ENCODE measurements around the gene CLEC3B. TPM values are rescaled to one million over a fixed set of nuclear protein-coding genes. Genes with fewer than 3 reads are reported as not detected.

CLEC3B gene
- total RNA-seq, 1 experiment from 2014 or later, result not detected

- no TSS peak for BruUV-seq (replicated peaks)
- no peak overlapping the region for H3K4me3 ChIP-seq (ENCODE audit: low read depth in 2 of 2, low read length in 2 of 2)
- no peaks in the 10 kb centered on the region for H3K36me3 ChIP-seq (ENCODE audit: control insufficient read depth, insufficient read depth, low read length)
- ChIA-PET CTCF (no interaction called here), POLR2A (no interaction called here)
- no peak for TF ChIP-seq REST (IDR thresholded peaks at IDR 0.05; ENCODE audit: insufficient read depth in 1 of 2, low read depth in 2 of 2, low read length in 1 of 2)
- no peak for TF ChIP-seq SIN3A (IDR thresholded peaks at IDR 0.05; ENCODE audit: borderline replicate concordance, insufficient read depth, low read depth, low read length)
- no peak for TF ChIP-seq CTCF (IDR thresholded peaks at IDR 0.05)
- no peak for ATAC-seq
- intact Hi-C loops (cut with micrococcal nuclease; ENCODE audit: unreplicated experiment) (no loop called here), in situ Hi-C loops (cut with HindIII; ENCODE audit: low pct_unique_long_range_greater_than_20kb, low sequenced_read_pairs) (no loop called here)
- H3K9me3 ChIP-seq (ENCODE audit: control insufficient read depth, insufficient read depth, low read depth, low read length), result no peaks in the 10 kb centered on the region
- DNase-seq (ENCODE audit: low read depth, low spot score), result no peak
- no peak overlapping the region for H3K27ac ChIP-seq (ENCODE audit: low read length)
- no peaks in the 10 kb centered on the region for H3K4me1 ChIP-seq (ENCODE audit: control insufficient read depth, insufficient read depth, low read length)
- no peaks in the 10 kb centered on the region for H3K27me3 ChIP-seq (ENCODE audit: control insufficient read depth, insufficient read depth, low read length)
These were observed 8.3 kb upstream of the CLEC3B start for GRCh38 chr3:45017821-45018220.

GRCh38 chr3:45020534-45020933 is 5.6 kb upstream of the CLEC3B start:
- H3K36me3 ChIP-seq (ENCODE audit: control insufficient read depth, insufficient read depth, low read length), result no peaks in the 10 kb centered on the region
- no peak overlapping the region for H3K4me3 ChIP-seq (ENCODE audit: low read depth in 2 of 2, low read length in 2 of 2)
- ChIA-PET POLR2A (no interaction called here), CTCF (interaction anchor here (0.5 kb wide), 1 partner anchor 190 kb away, joined by 4 read pairs; no protein-coding TSS in a partner anchor)
- intact Hi-C loops (cut with micrococcal nuclease; ENCODE audit: unreplicated experiment) (loop anchor here (10.0 kb wide), 1 partner anchor 304 kb away; no protein-coding TSS in a partner anchor), in situ Hi-C loops (cut with HindIII; ENCODE audit: low pct_unique_long_range_greater_than_20kb, low sequenced_read_pairs) (no loop called here)
- DNase-seq (ENCODE audit: low read depth, low spot score), result no peak
- no peaks in the 10 kb centered on the region for H3K27me3 ChIP-seq (ENCODE audit: control insufficient read depth, insufficient read depth, low read length)
- no peaks in the 10 kb centered on the region for H3K9me3 ChIP-seq (ENCODE audit: control insufficient read depth, insufficient read depth, low read depth, low read length)
- H3K27ac ChIP-seq (ENCODE audit: low read length), result no peak overlapping the region
- ATAC-seq, result no peak
- no peak for TF ChIP-seq CTCF (IDR thresholded peaks at IDR 0.05)
- TF ChIP-seq TCF7L2 (IDR thresholded peaks at IDR 0.05; ENCODE audit: low read depth, low read length), result 0 out of 2 replicates have a peak, but pooled peaks have one; percentile 15
- BruUV-seq (replicated peaks), result no TSS peak
- no peaks in the 10 kb centered on the region for H3K4me1 ChIP-seq (ENCODE audit: control insufficient read depth, insufficient read depth, low read length)

All from Panc1 (cell line).